HCT116 (cell line): Measurements from ENCODE around the gene CYB5R3.

Experiments used
- EGR1 ChIP-seq: IDR thresholded peaks from 2 replicates; pipeline ENCODE4 v1.6.1; 2012; ENCODE audit warnings: low read depth
- POLR2A ChIP-seq: IDR thresholded peaks from 2 replicates; pipeline ENCODE4 v1.7.0; 2011; ENCODE audit warnings: borderline replicate concordance; ENCODE audit not compliant: insufficient read depth, insufficient read length; ENCODE audit errors: extremely low read depth
- POLR2AphosphoS5 ChIP-seq: IDR thresholded peaks from 2 replicates; pipeline ENCODE4 v1.6.1; 2011; ENCODE audit warnings: mild to moderate bottlenecking, low read depth, low read length, moderate library complexity
- TF ChIP-seq, protein P1 (sequence below): IDR thresholded peaks from 2 replicates; pipeline ENCODE4 v1.6.1; 2012; ENCODE audit warnings: low read depth
- TF ChIP-seq, protein P2 (sequence below), 3 experiments: fragments of 200-600 bp in 1 of 3; sonication (generic) in 1 of 3; IDR thresholded peaks in 2 of 3; conservative IDR thresholded peaks in 1 of 3; 2 replicates each; pipeline ENCODE4 v1.5.1; 2012 to 2017; ENCODE audit warnings: low read depth in 2 of 3, low read length in 2 of 3, antibody characterized with exemption in 1 of 3, borderline replicate concordance in 1 of 3, control low read depth in 1 of 3, mild to moderate bottlenecking in 1 of 3, mixed read lengths in 1 of 3, mixed run types in 1 of 3, moderate library complexity in 1 of 3; ENCODE audit not compliant: insufficient read depth in 1 of 3

DNA sequence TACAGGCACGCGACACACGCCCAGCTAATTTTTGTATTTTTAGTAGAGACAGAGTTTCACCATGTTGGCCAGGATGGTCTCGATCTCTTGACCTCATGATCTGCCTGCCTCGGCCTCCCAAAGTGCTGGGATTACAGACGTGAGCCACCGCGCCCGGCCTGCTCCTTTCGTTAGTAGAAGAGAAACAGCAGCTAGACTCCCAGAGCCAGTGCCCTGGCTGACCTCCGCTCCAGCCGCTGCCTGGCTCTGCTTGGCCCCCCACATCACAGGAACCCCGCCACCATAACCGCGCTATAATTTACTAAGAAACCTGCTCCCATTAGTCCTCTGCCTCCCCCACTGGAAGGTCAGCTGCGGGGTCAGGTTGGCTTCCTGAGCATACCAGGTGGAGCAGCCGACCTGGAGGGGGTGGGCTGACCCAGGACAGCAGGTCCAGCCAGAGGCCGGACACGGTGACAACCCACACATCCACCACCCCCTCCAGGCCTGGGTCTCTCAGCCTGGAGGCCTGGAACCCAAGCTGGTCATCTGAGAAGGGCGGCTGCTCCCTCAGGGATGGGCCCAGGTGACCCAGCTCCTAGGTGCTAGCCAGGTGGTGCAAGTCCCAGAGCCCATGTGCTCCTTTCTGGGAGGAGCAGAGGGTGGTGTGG, 27.0 kb downstream of the CYB5R3 start:
- TF ChIP-seq, protein P1, sequence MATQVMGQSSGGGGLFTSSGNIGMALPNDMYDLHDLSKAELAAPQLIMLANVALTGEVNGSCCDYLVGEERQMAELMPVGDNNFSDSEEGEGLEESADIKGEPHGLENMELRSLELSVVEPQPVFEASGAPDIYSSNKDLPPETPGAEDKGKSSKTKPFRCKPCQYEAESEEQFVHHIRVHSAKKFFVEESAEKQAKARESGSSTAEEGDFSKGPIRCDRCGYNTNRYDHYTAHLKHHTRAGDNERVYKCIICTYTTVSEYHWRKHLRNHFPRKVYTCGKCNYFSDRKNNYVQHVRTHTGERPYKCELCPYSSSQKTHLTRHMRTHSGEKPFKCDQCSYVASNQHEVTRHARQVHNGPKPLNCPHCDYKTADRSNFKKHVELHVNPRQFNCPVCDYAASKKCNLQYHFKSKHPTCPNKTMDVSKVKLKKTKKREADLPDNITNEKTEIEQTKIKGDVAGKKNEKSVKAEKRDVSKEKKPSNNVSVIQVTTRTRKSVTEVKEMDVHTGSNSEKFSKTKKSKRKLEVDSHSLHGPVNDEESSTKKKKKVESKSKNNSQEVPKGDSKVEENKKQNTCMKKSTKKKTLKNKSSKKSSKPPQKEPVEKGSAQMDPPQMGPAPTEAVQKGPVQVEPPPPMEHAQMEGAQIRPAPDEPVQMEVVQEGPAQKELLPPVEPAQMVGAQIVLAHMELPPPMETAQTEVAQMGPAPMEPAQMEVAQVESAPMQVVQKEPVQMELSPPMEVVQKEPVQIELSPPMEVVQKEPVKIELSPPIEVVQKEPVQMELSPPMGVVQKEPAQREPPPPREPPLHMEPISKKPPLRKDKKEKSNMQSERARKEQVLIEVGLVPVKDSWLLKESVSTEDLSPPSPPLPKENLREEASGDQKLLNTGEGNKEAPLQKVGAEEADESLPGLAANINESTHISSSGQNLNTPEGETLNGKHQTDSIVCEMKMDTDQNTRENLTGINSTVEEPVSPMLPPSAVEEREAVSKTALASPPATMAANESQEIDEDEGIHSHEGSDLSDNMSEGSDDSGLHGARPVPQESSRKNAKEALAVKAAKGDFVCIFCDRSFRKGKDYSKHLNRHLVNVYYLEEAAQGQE = no peak
- TF ChIP-seq POLR2A = no peak
- TF ChIP-seq, protein P2, sequence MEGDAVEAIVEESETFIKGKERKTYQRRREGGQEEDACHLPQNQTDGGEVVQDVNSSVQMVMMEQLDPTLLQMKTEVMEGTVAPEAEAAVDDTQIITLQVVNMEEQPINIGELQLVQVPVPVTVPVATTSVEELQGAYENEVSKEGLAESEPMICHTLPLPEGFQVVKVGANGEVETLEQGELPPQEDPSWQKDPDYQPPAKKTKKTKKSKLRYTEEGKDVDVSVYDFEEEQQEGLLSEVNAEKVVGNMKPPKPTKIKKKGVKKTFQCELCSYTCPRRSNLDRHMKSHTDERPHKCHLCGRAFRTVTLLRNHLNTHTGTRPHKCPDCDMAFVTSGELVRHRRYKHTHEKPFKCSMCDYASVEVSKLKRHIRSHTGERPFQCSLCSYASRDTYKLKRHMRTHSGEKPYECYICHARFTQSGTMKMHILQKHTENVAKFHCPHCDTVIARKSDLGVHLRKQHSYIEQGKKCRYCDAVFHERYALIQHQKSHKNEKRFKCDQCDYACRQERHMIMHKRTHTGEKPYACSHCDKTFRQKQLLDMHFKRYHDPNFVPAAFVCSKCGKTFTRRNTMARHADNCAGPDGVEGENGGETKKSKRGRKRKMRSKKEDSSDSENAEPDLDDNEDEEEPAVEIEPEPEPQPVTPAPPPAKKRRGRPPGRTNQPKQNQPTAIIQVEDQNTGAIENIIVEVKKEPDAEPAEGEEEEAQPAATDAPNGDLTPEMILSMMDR (IDR thresholded peaks at IDR 0.05 in 2 of 3, conservative IDR thresholded peaks at IDR 0.05 in 1 of 3; ENCODE audit: borderline replicate concordance in 1 of 3, insufficient read depth in 1 of 3, low read depth in 2 of 3, low read length in 2 of 3) = no peak
- TF ChIP-seq EGR1 = no peak
- TF ChIP-seq POLR2AphosphoS5 = no peak
